ENCODE measurements around the gene PRPF38B. TPM values are rescaled to one million over a fixed set of nuclear protein-coding genes. Genes with fewer than 3 reads are reported as not detected.

PRPF38B gene
- total RNA-seq, 1 donor from 2014 or later, result 25.3 TPM

DNA sequence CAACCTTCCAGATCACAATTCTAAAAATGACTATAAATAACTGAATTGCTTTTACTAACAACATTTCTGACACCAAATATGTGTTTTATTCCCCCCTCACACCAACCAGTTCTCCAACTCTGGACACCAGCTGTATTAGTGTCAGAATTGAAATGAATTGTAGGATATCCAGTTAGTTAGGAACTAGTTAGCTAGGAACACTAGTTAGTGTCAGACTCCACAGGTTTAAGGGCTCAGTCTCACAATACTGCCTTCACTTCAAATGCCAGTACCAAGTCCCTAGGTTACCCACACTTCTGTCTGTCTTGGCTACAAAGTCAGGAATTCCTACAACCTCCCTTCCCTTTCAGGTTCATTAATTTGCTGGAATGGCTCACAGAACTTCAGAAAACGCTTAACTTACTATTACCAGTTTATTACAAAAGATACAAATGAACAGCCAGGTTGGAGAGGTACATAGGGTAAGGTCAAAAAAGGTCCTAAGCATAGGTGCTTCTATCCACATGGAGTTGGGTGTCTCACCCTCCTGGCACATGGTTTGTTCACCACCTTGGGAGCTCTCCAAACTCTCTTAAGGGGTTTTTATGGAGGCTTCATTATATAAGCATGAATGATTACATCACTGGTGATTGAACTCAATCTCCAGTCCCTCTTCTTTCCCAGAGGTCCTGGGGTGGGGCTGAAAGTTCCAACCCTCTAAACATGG lies 58.5 kb downstream of the PRPF38B start:
- no peaks in the 10 kb centered on the region for H3K27me3 Mint-ChIP-seq (ENCODE audit: low read depth)
- H3K9me3 Mint-ChIP-seq (ENCODE audit: low read depth), result no peaks in the 10 kb centered on the region
- H3K36me3 Mint-ChIP-seq (ENCODE audit: low read depth), result peaks cover 4% of the 10 kb centered on the region
- TF ChIP-seq, protein P1, sequence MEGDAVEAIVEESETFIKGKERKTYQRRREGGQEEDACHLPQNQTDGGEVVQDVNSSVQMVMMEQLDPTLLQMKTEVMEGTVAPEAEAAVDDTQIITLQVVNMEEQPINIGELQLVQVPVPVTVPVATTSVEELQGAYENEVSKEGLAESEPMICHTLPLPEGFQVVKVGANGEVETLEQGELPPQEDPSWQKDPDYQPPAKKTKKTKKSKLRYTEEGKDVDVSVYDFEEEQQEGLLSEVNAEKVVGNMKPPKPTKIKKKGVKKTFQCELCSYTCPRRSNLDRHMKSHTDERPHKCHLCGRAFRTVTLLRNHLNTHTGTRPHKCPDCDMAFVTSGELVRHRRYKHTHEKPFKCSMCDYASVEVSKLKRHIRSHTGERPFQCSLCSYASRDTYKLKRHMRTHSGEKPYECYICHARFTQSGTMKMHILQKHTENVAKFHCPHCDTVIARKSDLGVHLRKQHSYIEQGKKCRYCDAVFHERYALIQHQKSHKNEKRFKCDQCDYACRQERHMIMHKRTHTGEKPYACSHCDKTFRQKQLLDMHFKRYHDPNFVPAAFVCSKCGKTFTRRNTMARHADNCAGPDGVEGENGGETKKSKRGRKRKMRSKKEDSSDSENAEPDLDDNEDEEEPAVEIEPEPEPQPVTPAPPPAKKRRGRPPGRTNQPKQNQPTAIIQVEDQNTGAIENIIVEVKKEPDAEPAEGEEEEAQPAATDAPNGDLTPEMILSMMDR (IDR thresholded peaks at IDR 0.05), result no peak
- no peak overlapping the region for H3K4me3 Mint-ChIP-seq (ENCODE audit: unreplicated experiment)
- H3K27ac Mint-ChIP-seq (ENCODE audit: unreplicated experiment), result no peak overlapping the region
- no peak for DNase-seq (ENCODE audit: low spot score)
- H3K4me1 Mint-ChIP-seq (ENCODE audit: low read depth), result peaks cover 33% of the 10 kb centered on the region

Other genes with a start within 250 kb of the PRPF38B start
- not detected in 3 replicates for gene NBPF6, start 242.0 kb upstream of the PRPF38B start, total RNA-seq
- 13.7 to 14.2 TPM (median 13.8 TPM) in 3 replicates for gene EEIG2, start 132.2 kb upstream of the PRPF38B start, total RNA-seq
- gene HENMT1, start 31.2 kb upstream of the PRPF38B start, total RNA-seq, result 9.6 to 10.8 TPM (median 10.1 TPM) in 3 replicates
- not detected in 3 replicates for gene FNDC7, start 20.6 kb downstream of the PRPF38B start, total RNA-seq
- gene STXBP3, start 54.4 kb downstream of the PRPF38B start, total RNA-seq, result 38.3 to 61.1 TPM (median 41.6 TPM) in 3 replicates
- gene AKNAD1, start 164.8 kb downstream of the PRPF38B start, total RNA-seq, result 0.45 TPM in 1 of 3 replicates, not detected in the others
- gene GPSM2, start 184.7 kb downstream of the PRPF38B start, total RNA-seq, result 19.1 to 32.7 TPM (median 20.3 TPM) in 3 replicates